HG03045 (cell line): ENCODE data around the gene SDK2.
"Not testable (repeated sequence)": the region's sequence is repeated elsewhere in the genome, so short reads cannot be mapped to it uniquely, and the experiment has no call there.

Experiments used
- ATAC-seq: cut with Tn5 transposase; IDR thresholded peaks from one replicate; pipeline ENCODE4 v1.9.1; 2021; ENCODE audit warnings: mild to moderate bottlenecking, moderate library complexity; ENCODE audit not compliant: unreplicated experiment

SDK2 gene

DNA sequence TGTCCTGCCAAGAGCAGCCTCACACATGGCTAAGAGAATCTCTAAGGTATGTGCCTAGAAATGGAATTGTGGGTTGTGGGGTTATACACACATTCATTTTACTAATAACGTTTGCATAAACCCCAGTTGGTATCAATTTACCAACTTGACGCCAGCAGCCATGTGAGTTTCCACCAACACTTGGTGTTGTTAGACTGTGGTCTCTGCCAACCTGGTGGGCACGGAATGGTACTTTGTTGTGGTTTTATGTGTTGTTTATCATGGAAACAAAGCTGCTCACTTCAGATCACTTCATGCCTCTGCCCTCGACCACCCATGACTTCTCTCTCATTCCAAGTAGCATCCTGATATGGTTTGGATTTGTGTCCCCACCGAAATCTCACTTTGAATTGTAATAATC, 180.4 kb downstream of the SDK2 start:
- ATAC-seq: no peak

DNA sequence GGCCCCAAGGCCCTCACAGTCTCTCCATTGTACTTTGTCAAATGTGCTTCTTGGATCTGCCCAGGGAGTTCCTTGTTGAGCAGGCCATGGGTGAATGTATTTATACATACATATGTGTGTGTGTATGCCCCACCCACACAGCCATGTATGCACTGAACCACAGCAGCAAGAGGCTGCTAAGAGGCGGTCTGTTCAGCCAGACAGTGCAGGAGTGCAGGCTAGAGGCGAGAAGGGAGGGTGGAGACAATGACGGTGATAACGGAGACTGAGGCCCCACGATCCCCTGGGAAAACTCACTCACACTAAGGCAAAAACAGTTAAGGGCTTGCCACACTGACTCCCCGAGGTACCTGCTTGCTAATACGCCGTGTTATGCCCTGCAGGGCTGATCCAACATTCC, 181.4 kb downstream of the SDK2 start:
- no peak for ATAC-seq

DNA sequence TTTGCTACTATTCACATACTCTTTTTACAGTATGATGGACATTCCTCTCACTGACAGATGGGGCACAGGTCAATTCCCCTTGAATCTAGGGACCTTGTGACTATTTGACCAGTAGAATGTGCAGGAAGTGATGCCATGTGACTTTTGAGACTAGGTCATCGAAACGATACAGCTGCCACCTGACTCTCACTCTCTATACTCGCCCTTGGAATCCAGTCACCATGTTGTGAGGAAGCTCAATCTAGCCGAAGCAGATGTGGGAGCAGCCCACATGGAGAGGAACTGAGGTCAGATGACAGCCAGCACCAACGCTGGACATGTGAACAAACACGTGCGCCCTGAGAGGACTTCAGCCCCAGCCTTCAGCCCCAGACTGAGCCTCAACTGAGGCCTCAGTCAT, 184.3 kb downstream of the SDK2 start:
- no peak for ATAC-seq

DNA sequence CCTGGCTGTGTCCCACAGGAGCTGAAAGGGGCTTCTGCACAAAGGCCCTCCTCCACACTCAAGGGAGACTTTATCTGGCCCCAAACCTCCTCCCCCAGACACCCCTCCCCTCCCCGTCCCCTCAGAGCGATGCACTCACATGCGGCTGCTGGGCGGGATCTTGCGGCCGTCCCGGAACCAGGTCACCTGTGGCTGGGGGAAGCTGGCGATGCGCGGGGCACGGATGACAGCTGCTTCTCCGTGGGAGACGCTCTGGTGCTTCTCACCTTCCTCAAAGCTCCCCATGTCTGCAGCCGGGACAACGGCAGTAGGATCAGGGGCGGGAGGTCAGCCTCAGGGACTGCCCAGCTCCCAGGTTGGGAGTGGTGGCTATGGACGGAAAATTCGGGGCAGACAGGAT, 188.5 kb downstream of the SDK2 start:
- ATAC-seq: no peak

DNA sequence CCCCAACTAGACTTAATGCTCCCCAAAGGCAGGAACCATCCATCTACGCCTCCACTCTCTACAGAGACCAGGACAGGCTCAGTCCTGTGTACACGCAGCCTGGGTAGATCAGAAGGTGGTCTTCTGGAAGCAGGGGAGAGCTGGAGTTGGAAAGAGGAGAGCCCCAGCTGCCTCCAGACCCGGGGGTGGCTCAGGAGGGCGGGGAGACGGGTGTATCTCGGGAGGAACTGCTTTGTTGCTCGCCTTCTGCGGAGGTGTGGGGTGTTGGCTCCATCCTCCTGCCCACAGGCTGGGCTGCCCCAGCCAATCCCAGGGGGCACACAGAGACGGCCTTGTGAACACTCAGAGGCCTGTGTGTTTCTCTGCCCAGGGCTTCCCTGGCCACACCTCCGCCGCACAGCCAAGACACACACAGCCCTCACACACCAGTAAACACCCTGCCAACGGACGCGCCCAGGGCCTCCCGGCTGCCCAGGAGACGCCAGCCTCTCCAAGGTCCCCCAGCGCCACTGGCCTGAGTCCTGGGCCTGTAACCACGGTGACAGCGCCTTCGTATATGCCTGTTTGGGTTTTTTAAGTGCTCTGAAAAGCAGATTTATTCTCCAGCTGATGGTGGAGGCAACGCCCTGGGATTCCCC, 189.1 kb downstream of the SDK2 start:
- ATAC-seq: no peak

DNA sequence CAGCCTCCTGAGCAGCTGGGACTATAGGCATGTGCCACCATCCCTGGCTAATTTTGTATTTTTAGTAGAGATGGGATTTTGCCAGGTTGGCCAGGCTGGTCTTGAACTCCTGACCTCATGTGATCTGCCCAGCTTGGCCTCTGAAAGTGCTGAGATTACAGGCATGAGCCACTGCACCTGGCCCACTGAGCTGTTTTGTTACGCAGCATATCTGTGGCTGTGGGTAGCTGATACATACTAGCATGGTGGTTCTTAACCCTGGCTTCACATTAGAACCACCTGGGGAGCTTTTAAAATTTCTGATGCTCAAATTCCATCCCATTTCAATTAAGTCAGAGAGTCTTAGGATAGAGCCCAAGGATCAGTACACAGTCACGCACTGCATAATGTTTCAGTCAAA, 190.8 kb downstream of the SDK2 start:
- not testable (repeated sequence) for ATAC-seq

DNA sequence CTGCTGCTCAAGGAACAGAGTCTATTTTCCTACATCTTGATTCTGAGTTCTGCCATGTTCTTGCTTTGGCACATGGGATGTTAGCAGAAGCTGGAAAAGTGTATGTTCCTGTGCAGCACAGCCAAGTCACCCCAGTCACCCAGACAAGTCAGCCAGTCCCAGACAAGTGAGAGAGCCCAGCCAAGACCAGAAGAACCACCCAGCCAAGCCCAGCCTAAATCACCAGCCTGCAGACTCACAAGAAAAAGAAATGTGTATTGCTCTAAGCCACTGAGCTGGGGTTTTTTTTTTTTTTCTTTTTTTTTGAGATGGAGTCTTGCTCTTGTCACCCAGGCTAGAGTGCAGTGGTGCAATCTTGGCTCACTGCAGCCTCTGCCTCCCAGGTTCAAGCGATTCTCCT, 191.2 kb downstream of the SDK2 start:
- ATAC-seq: no peak

DNA sequence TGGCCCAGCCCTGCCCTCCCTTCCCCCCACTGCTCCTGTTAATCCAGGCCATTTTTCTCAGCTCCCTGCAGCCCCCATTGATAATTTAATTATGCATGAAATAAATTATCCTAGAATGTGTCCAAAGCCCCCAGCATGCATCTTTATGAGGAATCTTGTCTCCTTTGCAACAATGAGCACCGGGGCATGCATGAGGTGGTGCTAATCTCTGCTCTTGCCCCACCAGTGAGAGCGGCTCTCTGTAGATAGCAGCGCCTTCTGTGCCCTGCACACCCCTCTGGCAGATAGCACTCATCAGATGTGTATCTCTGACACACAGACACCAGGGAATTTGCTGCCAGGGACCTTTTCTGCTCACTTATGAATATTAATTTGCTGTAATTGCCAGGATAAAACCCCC, 192.2 kb downstream of the SDK2 start:
- ATAC-seq: no peak

DNA sequence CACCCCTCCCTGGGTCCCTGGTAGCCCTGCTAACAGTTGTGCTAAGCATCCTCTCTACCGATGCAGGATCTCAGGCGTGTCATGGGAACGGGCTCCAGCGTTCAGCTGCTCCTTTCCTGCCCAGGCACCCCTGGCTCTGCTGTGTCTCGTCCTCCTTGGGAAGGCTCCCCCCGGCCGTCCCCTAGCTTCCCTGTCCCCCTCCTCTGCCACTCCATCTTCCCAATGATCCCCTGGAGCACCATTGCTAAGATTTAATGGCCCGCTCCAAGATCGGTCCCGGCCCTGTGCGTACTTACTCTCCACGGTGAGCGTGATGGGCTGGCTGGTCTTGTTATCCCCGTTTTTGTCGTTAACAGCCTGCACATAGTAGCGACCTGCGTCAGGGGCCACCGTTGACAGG, 196.9 kb downstream of the SDK2 start:
- no peak for ATAC-seq

DNA sequence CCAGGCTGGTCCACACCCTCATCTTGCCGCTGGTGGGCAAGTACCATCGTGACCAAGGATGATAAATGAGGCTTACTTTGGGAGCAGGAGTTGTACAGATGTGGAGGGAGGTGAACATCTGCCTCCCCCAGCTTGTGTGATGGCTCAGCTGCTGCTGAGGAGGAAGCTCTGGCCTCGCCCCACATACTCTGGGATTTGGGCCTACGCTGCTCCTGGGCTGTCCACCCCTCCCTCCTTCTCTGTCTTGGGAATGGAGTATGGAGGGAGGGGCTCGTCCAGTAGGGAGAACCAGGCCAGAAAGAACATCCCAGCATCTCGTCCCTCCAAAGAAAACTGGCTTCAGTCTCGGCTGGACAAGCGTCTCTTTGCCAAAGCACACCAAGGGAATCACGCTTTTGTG, 197.6 kb downstream of the SDK2 start:
- no peak for ATAC-seq

DNA sequence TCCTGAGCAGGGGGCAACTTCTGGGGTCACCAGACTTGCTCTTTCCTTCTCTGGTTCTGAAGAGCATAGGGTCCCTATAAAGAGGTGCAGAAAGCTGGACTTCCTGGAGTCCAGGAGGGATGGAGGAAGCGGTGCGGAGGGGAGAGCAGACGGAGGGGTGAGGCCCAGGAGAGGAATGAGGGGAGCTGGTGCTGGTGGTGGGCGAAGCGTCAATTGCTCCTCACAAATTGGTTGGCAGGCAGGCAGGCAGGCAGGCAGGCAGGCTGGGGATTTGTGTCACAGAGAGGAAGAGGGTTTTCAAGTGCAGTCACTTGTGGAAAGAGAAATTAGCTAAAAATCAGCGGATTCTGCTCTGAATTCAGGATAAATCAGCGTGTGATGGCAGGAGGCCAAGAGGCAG, 198.8 kb downstream of the SDK2 start:
- ATAC-seq: no peak

DNA sequence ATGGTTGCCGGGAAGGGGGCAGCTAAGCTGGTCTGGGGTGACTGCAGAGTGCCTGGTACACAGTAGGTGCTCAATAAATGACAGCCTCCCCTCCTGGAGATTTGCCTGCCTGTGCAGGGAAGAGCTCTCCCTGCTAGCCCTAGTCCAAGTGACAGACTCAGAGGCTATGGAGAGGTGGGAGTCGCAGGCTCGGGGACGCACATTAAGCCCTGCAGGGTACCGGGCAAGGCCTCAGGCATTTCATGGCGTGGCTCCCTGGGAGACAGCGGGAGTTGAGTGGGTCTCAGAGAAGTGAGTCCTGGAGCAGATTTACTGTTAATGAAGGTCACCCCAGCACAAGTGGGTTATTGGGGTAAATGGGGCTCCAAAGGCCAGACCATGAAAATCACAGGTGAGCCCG, 200.2 kb downstream of the SDK2 start:
- no peak for ATAC-seq

DNA sequence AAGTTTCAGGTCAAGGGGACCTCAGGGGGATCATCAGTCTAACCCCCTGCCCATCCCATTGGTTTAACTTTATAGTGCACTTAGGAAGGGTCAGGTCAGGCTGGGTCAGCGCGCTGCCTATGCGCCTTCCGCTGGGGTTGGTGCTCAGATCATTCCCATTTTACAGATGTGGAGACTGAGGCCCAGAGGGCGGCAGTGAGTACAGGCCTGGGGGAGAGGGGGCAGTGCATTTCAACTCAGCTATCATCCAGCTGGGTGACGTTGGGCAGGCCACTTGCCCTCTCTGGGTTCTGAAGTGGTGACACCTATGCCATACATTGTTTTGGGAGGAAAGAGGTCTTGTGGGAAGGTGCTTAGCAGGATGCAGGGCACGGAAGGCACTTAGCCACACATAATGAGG, 204.6 kb downstream of the SDK2 start:
- ATAC-seq: no peak

DNA sequence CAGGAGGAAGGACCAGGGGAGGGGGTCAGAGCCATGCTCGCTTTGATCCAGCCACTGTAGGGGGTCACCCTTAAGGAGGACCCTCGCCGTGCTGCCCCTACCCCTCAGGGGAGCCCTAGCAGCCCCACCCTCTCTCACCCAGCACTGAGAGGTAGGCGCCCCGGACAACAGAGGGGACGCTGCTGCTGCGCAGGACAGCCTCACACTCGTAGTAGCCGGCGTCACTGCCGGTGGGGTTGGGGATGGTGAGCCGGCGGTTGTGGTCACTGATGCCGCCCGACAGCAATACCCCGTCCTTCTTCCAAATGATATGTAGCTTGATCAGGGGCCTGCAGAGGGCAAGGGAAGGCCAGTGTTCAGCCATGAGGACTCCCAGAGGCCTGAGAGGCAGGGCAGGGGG, 206.4 kb downstream of the SDK2 start:
- no peak for ATAC-seq

DNA sequence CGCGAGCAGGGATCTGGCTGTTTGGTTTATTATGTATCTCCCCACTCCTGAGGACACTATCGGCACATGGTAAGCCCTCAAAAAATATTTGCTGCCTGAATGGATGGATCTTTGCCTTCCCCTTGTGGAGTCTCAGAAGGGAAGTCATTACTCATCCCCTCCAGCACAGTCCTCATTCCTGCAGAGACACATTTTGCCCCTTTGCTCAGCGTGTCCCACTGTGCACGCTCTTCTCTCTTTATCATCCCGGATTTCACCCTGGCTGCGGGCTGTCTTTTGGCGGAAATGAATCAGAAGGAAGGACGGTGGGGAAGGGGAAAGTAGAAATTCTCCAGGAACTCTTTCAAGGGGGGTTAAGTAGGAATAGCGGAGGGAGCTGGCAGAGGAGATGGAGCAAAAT, 207.3 kb downstream of the SDK2 start:
- no peak for ATAC-seq

DNA sequence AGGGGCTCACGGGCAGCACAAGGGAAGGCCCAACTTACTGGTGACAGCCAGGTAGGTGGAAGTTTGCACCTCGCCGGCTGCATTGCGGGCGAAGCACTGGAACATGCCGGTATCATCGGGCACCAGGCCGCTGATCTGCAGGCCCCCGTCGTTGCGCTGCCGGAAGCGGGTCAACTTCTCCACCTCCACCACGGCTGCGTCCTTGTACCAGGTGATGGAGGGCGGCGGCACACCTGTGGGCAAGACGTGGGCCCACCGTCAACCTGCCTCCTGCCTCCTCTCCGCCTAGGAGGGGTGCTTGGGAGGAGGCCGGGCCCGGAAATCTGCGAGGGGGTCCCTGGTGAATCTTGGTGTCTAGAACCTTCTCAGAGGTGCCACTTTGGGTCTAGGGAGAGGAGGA, 208.8 kb downstream of the SDK2 start:
- ATAC-seq: no peak

DNA sequence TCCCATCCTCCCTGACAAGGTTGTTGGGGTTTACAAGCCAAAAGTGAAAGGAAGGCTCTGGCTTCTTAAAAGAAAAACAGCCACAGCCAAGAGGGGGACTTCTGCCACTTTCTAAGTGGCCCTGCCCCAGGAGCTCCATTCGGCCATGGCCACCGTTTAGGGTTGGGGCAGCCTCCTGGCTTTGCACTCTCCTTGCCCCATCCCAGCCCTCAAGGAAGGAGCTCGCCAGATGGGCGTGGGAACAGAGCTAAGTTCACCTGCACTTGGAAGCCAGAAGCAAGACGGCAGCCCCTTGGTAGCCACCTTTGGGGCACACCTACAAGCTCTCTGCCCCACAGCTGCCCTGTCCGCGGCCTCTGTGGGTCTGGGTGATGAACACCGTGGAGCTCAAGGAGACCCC, 210.1 kb downstream of the SDK2 start:
- no peak for ATAC-seq

DNA sequence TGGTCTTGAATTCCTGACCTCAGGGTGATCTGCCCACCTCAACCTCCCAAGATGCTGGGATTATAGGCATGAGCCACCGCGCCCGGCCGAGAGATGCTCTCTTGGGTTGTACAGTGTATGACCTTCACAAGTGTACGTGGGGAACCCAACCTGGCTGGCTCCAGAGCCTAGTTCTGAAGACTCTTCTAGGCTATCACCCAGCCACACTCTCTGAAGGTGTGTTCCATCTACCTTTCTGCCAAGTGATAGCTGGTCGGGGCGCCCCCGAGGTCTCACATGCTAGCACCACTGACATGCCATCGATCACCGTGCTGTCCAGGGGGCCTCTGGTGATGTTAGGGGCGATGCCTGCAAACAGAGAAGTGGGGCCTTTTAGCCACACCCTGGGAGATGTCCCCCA, 210.7 kb downstream of the SDK2 start:
- no peak for ATAC-seq

DNA sequence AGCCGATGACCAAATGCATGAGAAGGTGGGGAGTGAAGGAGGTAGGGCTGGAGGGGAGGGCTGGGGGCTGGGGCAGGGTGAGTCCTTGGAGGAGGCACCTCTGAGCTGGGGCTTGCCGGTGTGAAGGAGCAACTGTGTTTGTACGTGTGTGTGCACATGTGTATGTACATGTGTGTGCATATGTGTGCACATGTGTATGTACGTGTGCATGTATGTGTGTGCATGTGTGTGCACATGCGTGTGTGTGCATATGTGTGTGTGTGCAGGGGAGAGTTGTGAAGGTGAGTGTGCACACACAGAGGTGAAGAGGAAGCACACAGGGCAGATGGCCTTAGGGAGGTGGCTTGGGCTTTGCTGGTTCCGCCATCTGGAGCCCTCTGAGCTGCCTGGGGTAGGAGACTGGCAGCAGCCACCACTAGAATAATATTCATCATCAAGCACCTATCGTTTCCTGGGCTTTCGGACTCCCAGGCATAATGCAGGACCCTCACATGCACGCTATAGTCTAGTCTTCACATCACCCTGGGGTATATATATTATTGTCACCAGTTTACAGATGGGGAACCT, 211.5 kb downstream of the SDK2 start:
- no peak for ATAC-seq

DNA sequence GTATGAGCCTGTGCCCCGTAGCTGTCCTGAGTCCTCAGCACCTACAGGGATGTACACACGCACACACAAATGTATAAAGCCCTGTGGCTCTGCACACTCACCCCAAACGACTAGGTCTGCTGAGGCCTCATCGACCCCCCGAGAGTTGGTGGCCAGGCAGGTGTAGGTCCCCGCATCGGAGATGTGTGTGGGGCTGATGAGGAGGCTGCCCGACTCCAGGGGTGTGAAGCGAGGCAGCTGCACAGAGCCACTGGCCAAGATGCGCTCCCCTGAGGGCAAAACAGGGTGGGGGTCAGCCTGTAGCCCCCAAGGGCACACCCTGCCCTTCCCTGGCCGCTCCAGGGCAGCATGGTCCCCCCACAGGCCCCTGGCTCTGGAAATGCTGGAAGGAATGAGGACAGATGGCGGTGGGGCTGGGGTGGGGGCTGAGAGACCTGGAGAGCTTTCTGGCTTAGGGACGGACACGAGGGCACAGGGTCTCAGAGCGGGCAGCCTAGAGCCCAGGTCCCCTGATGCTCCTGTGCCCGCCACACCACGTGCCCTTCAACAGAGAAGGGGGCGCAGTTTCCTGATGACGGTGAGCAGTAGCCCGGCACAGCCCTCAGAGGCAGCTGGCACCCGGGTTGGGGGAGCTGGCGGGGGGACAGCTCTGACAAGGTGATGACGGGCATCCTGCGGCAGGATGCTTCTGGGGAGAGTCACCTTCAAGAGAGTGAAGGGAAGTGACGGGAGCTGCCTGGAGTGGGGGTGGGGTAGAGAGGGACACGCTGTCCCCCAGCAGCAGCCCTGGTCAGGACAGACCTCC, 212.6 kb downstream of the SDK2 start:
- ATAC-seq: no peak

DNA sequence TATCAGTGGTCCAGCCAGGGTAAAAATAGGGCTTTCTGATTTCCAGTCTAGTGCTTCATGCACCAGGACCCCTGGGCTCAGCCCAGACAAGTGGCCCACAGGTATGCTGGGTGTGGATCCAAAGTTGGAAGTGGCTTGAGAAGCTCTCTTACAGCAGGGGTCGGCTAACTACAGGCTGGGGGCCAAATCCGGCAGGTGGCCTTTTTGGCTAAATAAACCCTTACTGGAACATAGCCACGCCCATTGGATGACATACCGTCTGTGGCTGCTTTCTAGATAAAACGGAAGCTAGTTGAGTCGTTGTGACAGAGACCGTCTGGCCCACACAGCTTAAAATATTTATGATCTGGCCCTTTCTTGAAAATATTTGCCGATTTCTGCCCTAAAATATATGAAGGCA, 213.4 kb downstream of the SDK2 start:
- no peak for ATAC-seq

DNA sequence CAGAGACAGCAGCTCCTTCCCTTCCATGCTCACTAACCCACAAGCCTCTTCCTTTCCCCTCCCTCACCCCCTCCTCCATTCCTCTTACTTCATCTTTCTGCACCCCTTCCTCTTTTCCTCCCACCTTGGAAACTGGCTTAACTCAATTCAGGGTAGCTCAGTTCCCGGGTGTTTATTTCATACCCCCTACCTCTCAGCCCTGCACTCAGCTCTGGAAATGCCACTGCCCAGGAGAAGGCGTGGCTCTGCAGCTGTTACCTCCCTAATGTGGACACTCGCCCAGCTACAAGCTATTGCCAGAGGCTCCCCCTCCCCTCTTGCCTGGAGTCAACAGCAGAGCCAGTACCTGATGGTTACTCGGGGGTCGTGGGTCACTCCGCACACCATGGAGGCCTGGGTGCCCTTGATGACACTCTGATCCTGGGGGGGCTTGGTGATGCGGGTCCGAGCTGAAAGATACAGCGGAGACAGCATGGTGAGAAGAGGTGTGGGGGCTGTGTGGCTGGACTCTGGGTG, 214.0 kb downstream of the SDK2 start:
- ATAC-seq: no peak
